ENCODE data around the gene GLP1R.

DNA sequence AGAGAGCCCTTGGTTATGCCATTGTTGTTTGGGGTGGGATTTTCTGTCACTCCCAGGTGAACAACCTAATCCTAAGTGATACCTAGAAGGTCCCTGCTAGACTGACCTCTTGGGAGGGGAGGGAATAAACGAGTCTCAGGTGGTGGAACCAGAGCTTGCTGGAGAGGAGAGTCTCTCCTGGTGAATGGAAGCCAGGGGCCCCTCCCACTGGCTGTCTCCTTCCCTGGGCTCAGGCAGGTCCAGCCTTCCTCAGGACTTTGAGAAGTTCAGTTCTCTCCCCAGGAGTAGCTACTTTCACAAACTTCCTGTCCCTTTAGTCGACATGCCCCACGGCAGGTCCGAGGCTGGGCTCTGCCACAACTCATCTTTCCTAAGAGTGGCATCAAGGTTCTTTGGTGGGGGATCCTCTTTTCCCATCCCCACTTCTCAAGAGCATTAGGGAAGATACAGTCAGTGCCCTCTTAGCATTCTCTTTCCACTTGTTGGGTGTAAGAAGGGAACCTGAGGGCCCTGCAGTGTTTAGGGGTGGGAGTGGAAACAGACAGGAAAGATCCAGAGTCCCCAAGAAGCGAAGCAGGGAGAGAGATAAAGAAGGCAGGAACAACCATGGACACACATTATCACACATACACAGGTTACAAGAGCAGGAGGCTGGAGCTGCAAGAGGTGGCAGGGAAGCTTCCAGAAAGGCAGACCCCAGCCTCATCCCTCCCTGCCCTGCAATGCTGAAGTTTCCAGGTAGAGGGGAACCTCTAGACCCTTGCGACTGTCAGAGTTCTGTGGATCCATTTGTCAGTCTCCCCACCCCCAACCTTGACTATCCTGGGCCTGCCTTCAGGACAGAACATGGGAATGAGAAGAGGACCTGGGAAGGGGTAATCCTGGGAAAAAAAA, 900 bp upstream of the GLP1R start:
- TF ChIP-seq, protein P1, sequence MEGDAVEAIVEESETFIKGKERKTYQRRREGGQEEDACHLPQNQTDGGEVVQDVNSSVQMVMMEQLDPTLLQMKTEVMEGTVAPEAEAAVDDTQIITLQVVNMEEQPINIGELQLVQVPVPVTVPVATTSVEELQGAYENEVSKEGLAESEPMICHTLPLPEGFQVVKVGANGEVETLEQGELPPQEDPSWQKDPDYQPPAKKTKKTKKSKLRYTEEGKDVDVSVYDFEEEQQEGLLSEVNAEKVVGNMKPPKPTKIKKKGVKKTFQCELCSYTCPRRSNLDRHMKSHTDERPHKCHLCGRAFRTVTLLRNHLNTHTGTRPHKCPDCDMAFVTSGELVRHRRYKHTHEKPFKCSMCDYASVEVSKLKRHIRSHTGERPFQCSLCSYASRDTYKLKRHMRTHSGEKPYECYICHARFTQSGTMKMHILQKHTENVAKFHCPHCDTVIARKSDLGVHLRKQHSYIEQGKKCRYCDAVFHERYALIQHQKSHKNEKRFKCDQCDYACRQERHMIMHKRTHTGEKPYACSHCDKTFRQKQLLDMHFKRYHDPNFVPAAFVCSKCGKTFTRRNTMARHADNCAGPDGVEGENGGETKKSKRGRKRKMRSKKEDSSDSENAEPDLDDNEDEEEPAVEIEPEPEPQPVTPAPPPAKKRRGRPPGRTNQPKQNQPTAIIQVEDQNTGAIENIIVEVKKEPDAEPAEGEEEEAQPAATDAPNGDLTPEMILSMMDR (CRISPR knock-in tag; IDR thresholded peaks at IDR 0.05): no peak
- TF ChIP-seq ZFP82 (CRISPR knock-in tag; IDR thresholded peaks at IDR 0.05; ENCODE audit: borderline replicate concordance) (no peak), ZNF232 (CRISPR knock-in tag; IDR thresholded peaks at IDR 0.05; ENCODE audit: borderline replicate concordance) (no peak), POLR2A (IDR thresholded peaks at IDR 0.05; ENCODE audit: insufficient read depth in 1 of 2, low read depth in 2 of 2, low read length in 2 of 2) (no peak), FOXA1 (IDR thresholded peaks at IDR 0.05) (no peak), FOXA1 (CRISPR knock-in tag; IDR thresholded peaks at IDR 0.05) (no peak), MAFK (conservative IDR thresholded peaks at IDR 0.05 in 1 of 2, IDR thresholded peaks at IDR 0.05 in 1 of 2; ENCODE audit: low read length in 2 of 2) (no peak), RORA (CRISPR knock-in tag; IDR thresholded peaks at IDR 0.05) (no peak), RAD21 (CRISPR knock-in tag; IDR thresholded peaks at IDR 0.05) (no peak)
- TF ChIP-seq, protein P2, sequence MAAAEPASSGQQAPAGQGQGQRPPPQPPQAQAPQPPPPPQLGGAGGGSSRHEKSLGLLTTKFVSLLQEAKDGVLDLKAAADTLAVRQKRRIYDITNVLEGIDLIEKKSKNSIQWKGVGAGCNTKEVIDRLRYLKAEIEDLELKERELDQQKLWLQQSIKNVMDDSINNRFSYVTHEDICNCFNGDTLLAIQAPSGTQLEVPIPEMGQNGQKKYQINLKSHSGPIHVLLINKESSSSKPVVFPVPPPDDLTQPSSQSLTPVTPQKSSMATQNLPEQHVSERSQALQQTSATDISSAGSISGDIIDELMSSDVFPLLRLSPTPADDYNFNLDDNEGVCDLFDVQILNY (CRISPR knock-in tag; conservative IDR thresholded peaks at IDR 0.05): no peak
- TF ChIP-seq, protein P3, sequence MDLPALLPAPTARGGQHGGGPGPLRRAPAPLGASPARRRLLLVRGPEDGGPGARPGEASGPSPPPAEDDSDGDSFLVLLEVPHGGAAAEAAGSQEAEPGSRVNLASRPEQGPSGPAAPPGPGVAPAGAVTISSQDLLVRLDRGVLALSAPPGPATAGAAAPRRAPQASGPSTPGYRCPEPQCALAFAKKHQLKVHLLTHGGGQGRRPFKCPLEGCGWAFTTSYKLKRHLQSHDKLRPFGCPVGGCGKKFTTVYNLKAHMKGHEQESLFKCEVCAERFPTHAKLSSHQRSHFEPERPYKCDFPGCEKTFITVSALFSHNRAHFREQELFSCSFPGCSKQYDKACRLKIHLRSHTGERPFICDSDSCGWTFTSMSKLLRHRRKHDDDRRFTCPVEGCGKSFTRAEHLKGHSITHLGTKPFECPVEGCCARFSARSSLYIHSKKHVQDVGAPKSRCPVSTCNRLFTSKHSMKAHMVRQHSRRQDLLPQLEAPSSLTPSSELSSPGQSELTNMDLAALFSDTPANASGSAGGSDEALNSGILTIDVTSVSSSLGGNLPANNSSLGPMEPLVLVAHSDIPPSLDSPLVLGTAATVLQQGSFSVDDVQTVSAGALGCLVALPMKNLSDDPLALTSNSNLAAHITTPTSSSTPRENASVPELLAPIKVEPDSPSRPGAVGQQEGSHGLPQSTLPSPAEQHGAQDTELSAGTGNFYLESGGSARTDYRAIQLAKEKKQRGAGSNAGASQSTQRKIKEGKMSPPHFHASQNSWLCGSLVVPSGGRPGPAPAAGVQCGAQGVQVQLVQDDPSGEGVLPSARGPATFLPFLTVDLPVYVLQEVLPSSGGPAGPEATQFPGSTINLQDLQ (CRISPR knock-in tag; IDR thresholded peaks at IDR 0.05): no peak
